ENCODE results near the gene DNASE1L3. TPM values are rescaled to one million over a fixed set of nuclear protein-coding genes. Genes with fewer than 3 reads are reported as not detected.

The DNASE1L3 gene
- total and polyA plus RNA-seq, 2 of the 13 experiments (the other 11 are each of a cell fraction or from before 2014, with no cell fraction given): 0.86 to 1.7 TPM

GRCh38 chr3:58249358-58250092 lies 38.8 kb upstream of the DNASE1L3 start (continued):
- TF ChIP-seq, protein P1, sequence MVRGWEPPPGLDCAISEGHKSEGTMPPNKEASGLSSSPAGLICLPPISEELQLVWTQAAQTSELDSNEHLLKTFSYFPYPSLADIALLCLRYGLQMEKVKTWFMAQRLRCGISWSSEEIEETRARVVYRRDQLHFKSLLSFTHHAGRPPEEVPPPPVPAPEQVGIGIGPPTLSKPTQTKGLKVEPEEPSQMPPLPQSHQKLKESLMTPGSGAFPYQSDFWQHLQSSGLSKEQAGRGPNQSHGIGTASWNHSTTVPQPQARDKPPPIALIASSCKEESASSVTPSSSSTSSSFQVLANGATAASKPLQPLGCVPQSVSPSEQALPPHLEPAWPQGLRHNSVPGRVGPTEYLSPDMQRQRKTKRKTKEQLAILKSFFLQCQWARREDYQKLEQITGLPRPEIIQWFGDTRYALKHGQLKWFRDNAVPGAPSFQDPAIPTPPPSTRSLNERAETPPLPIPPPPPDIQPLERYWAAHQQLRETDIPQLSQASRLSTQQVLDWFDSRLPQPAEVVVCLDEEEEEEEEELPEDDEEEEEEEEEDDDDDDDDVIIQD (CRISPR knock-in tag; IDR thresholded peaks at IDR 0.05; ENCODE audit: low read depth): no peak
- TF ChIP-seq REXO4 (CRISPR knock-in tag; IDR thresholded peaks at IDR 0.05; ENCODE audit: borderline replicate concordance): no peak
- TF ChIP-seq ZBTB1 (CRISPR knock-in tag; IDR thresholded peaks at IDR 0.05; ENCODE audit: borderline replicate concordance): no peak
- no peak for TF ChIP-seq MBNL3 (CRISPR knock-in tag; conservative IDR thresholded peaks at IDR 0.05)
- TF ChIP-seq, protein P2, sequence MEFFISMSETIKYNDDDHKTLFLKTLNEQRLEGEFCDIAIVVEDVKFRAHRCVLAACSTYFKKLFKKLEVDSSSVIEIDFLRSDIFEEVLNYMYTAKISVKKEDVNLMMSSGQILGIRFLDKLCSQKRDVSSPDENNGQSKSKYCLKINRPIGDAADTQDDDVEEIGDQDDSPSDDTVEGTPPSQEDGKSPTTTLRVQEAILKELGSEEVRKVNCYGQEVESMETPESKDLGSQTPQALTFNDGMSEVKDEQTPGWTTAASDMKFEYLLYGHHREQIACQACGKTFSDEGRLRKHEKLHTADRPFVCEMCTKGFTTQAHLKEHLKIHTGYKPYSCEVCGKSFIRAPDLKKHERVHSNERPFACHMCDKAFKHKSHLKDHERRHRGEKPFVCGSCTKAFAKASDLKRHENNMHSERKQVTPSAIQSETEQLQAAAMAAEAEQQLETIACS (CRISPR knock-in tag; IDR thresholded peaks at IDR 0.05): no peak
- TF ChIP-seq ZNF496 (CRISPR knock-in tag; IDR thresholded peaks at IDR 0.05; ENCODE audit: insufficient replicate concordance): no peak
- 0 out of 2 replicates have a peak, but pooled peaks have one; percentile 19 for TF ChIP-seq ZNF44 (CRISPR knock-in tag; IDR thresholded peaks at IDR 0.05)
- no peak for TF ChIP-seq SRF (IDR thresholded peaks at IDR 0.05; ENCODE audit: low read depth, low read length)
- no peak for TF ChIP-seq BORCS8-MEF2B (CRISPR knock-in tag; IDR thresholded peaks at IDR 0.05)
- no peak for TF ChIP-seq ZNF230 (CRISPR knock-in tag; IDR thresholded peaks at IDR 0.05)
- TF ChIP-seq, protein P3, sequence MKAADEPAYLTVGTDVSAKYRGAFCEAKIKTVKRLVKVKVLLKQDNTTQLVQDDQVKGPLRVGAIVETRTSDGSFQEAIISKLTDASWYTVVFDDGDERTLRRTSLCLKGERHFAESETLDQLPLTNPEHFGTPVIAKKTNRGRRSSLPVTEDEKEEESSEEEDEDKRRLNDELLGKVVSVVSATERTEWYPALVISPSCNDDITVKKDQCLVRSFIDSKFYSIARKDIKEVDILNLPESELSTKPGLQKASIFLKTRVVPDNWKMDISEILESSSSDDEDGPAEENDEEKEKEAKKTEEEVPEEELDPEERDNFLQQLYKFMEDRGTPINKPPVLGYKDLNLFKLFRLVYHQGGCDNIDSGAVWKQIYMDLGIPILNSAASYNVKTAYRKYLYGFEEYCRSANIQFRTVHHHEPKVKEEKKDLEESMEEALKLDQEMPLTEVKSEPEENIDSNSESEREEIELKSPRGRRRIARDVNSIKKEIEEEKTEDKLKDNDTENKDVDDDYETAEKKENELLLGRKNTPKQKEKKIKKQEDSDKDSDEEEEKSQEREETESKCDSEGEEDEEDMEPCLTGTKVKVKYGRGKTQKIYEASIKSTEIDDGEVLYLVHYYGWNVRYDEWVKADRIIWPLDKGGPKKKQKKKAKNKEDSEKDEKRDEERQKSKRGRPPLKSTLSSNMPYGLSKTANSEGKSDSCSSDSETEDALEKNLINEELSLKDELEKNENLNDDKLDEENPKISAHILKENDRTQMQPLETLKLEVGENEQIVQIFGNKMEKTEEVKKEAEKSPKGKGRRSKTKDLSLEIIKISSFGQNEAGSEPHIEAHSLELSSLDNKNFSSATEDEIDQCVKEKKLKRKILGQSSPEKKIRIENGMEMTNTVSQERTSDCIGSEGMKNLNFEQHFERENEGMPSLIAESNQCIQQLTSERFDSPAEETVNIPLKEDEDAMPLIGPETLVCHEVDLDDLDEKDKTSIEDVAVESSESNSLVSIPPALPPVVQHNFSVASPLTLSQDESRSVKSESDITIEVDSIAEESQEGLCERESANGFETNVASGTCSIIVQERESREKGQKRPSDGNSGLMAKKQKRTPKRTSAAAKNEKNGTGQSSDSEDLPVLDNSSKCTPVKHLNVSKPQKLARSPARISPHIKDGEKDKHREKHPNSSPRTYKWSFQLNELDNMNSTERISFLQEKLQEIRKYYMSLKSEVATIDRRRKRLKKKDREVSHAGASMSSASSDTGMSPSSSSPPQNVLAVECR (CRISPR knock-in tag; IDR thresholded peaks at IDR 0.05; ENCODE audit: borderline replicate concordance): peak; percentile 44; the same call in 1 of the 2 replicates
- TF ChIP-seq, protein P4, sequence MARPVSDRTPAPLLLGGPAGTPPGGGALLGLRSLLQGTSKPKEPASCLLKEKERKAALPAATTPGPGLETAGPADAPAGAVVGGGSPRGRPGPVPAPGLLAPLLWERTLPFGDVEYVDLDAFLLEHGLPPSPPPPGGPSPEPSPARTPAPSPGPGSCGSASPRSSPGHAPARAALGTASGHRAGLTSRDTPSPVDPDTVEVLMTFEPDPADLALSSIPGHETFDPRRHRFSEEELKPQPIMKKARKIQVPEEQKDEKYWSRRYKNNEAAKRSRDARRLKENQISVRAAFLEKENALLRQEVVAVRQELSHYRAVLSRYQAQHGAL (CRISPR knock-in tag; IDR thresholded peaks at IDR 0.05; ENCODE audit: not compliant biosample characterization): no peak
- TF ChIP-seq TEAD3 (CRISPR knock-in tag; optimal IDR thresholded peaks at IDR 0.05; ENCODE audit: borderline replicate concordance): no peak
- TF ChIP-seq, protein P5, sequence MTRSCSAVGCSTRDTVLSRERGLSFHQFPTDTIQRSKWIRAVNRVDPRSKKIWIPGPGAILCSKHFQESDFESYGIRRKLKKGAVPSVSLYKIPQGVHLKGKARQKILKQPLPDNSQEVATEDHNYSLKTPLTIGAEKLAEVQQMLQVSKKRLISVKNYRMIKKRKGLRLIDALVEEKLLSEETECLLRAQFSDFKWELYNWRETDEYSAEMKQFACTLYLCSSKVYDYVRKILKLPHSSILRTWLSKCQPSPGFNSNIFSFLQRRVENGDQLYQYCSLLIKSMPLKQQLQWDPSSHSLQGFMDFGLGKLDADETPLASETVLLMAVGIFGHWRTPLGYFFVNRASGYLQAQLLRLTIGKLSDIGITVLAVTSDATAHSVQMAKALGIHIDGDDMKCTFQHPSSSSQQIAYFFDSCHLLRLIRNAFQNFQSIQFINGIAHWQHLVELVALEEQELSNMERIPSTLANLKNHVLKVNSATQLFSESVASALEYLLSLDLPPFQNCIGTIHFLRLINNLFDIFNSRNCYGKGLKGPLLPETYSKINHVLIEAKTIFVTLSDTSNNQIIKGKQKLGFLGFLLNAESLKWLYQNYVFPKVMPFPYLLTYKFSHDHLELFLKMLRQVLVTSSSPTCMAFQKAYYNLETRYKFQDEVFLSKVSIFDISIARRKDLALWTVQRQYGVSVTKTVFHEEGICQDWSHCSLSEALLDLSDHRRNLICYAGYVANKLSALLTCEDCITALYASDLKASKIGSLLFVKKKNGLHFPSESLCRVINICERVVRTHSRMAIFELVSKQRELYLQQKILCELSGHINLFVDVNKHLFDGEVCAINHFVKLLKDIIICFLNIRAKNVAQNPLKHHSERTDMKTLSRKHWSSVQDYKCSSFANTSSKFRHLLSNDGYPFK (CRISPR knock-in tag; IDR thresholded peaks at IDR 0.05; ENCODE audit: borderline replicate concordance): no peak
- TF ChIP-seq, protein P6, sequence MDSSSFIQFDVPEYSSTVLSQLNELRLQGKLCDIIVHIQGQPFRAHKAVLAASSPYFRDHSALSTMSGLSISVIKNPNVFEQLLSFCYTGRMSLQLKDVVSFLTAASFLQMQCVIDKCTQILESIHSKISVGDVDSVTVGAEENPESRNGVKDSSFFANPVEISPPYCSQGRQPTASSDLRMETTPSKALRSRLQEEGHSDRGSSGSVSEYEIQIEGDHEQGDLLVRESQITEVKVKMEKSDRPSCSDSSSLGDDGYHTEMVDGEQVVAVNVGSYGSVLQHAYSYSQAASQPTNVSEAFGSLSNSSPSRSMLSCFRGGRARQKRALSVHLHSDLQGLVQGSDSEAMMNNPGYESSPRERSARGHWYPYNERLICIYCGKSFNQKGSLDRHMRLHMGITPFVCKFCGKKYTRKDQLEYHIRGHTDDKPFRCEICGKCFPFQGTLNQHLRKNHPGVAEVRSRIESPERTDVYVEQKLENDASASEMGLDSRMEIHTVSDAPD (CRISPR knock-in tag; IDR thresholded peaks at IDR 0.05): peak; percentile 65; the same call in 1 of the 2 replicates
- TF ChIP-seq CBFB (CRISPR knock-in tag; IDR thresholded peaks at IDR 0.05): no peak
